Measurements from ENCODE around the gene SIRPA.
A peak's percentile ranks its signal among the peaks of the same experiment; 100 is the strongest.

SIRPA gene

GRCh38 chr20:1928782-1929181, 33.6 kb downstream of the SIRPA start:
- Histone ChIP-seq H4K8ac (ENCODE audit: low read length) (no peak overlapping the region), H2BK120ac (ENCODE audit: low read depth, low read length) (no peak overlapping the region), H3K4me1 (ENCODE audit: control insufficient read depth, insufficient read depth, low read depth, low read length) (peaks cover 18% of the 10 kb centered on the region), H4K91ac (ENCODE audit: low read length) (no peak overlapping the region), H2BK15ac (ENCODE audit: low read depth, poor library complexity, severe bottlenecking) (no peak overlapping the region), H2AK5ac (ENCODE audit: low read length, severe bottlenecking) (peak overlapping the region; percentile 32), H3K27me3 (ENCODE audit: control insufficient read depth in 1 of 2, insufficient read depth in 1 of 2, low read length in 2 of 2) (no peaks in the 10 kb centered on the region), H3K4me2 (ENCODE audit: low read length, poor library complexity, severe bottlenecking) (no peak overlapping the region), H3K9me3 (ENCODE audit: control insufficient read depth, low read length) (no peaks in the 10 kb centered on the region), H2AFZ (ENCODE audit: low read depth, low read length) (no peak overlapping the region), H3K9ac (ENCODE audit: low read length) (no peak overlapping the region), H3K27ac (ENCODE audit: low read length, poor library complexity, severe bottlenecking) (no peak overlapping the region), H3K4ac (ENCODE audit: low read depth in 1 of 2, low read length in 2 of 2) (no peak overlapping the region), H3K18ac (ENCODE audit: low read depth in 1 of 2, low read length in 2 of 2) (peak overlapping the region in 1 of 2 experiments; percentile 14), H3K14ac (ENCODE audit: low read length in 2 of 2) (no peak overlapping the region), H3K23ac (ENCODE audit: low read length in 2 of 2) (no peak overlapping the region), H2BK5ac (ENCODE audit: low read depth, low read length, poor library complexity, severe bottlenecking) (no peak overlapping the region), H3K79me1 (replicated peaks; ENCODE audit: low read length, poor library complexity, severe bottlenecking) (peaks cover 59% of the 10 kb centered on the region), H3K36me3 (ENCODE audit: control insufficient read depth in 1 of 2, insufficient read depth in 2 of 2, low read depth in 1 of 2, low read length in 2 of 2) (peaks cover 61 to 81% of the 10 kb centered on the region in 2 experiments), H3K4me3 (ENCODE audit: insufficient read depth in 1 of 2, low read depth in 1 of 2, low read length in 2 of 2) (no peak overlapping the region), H2BK12ac (ENCODE audit: low read length in 2 of 2) (peak overlapping the region in 1 of 2 experiments; percentile 31)
- peak; percentile 21 for DNase-seq
- WGBS: 94% methylated on average over 7 of the region's 7 CpGs

- Histone ChIP-seq H3K27ac (ENCODE audit: low read length, poor library complexity, severe bottlenecking) (no peak overlapping the region), H3K9me3 (ENCODE audit: control insufficient read depth, low read length) (no peaks in the 10 kb centered on the region), H2BK120ac (ENCODE audit: low read depth, low read length) (no peak overlapping the region), H2BK5ac (ENCODE audit: low read depth, low read length, poor library complexity, severe bottlenecking) (no peak overlapping the region), H3K23ac (ENCODE audit: low read length in 2 of 2) (no peak overlapping the region), H3K4me2 (ENCODE audit: low read length, poor library complexity, severe bottlenecking) (no peak overlapping the region), H3K79me1 (replicated peaks; ENCODE audit: low read length, poor library complexity, severe bottlenecking) (peaks cover 57% of the 10 kb centered on the region), H4K8ac (ENCODE audit: low read length) (no peak overlapping the region), H4K91ac (ENCODE audit: low read length) (no peak overlapping the region), H2AFZ (ENCODE audit: low read depth, low read length) (no peak overlapping the region), H2BK15ac (ENCODE audit: low read depth, poor library complexity, severe bottlenecking) (no peak overlapping the region), H3K36me3 (ENCODE audit: control insufficient read depth in 1 of 2, insufficient read depth in 2 of 2, low read depth in 1 of 2, low read length in 2 of 2) (peaks cover 54 to 75% of the 10 kb centered on the region in 2 experiments), H3K14ac (ENCODE audit: low read length in 2 of 2) (no peak overlapping the region), H2BK12ac (ENCODE audit: low read length in 2 of 2) (peak overlapping the region in 1 of 2 experiments; percentile 11), H3K4me3 (ENCODE audit: insufficient read depth in 1 of 2, low read depth in 1 of 2, low read length in 2 of 2) (no peak overlapping the region), H3K4ac (ENCODE audit: low read depth in 1 of 2, low read length in 2 of 2) (peak overlapping the region in 1 of 2 experiments; percentile 17), H3K9ac (ENCODE audit: low read length) (no peak overlapping the region), H3K4me1 (ENCODE audit: control insufficient read depth, insufficient read depth, low read depth, low read length) (peaks cover 16% of the 10 kb centered on the region), H2AK5ac (ENCODE audit: low read length, severe bottlenecking) (no peak overlapping the region), H3K18ac (ENCODE audit: low read depth in 1 of 2, low read length in 2 of 2) (no peak overlapping the region), H3K27me3 (ENCODE audit: control insufficient read depth in 1 of 2, insufficient read depth in 1 of 2, low read length in 2 of 2) (no peaks in the 10 kb centered on the region)
- DNase-seq: no peak
- 79% methylated on average over 3 of the region's 3 CpGs for WGBS
Observed at GRCh38 chr20:1929460-1929859, 34.3 kb downstream of the SIRPA start.

- H3K9me3 ChIP-seq (ENCODE audit: control insufficient read depth, low read length): no peaks in the 10 kb centered on the region
- no peak overlapping the region for H3K4me2 ChIP-seq (ENCODE audit: low read length, poor library complexity, severe bottlenecking)
- H4K91ac ChIP-seq (ENCODE audit: low read length): no peak overlapping the region
- H3K27me3 ChIP-seq (ENCODE audit: control insufficient read depth in 1 of 2, insufficient read depth in 1 of 2, low read length in 2 of 2): no peaks in the 10 kb centered on the region
- H3K4ac ChIP-seq (ENCODE audit: low read depth in 1 of 2, low read length in 2 of 2): no peak overlapping the region
- H2BK120ac ChIP-seq (ENCODE audit: low read depth, low read length): no peak overlapping the region
- H3K36me3 ChIP-seq (ENCODE audit: control insufficient read depth in 1 of 2, insufficient read depth in 2 of 2, low read depth in 1 of 2, low read length in 2 of 2): peaks cover 47 to 74% of the 10 kb centered on the region in 2 experiments
- H2AFZ ChIP-seq (ENCODE audit: low read depth, low read length): no peak overlapping the region
- no peak overlapping the region for H4K8ac ChIP-seq (ENCODE audit: low read length)
- no peak overlapping the region for H3K23ac ChIP-seq (ENCODE audit: low read length in 2 of 2)
- no peak overlapping the region for H2BK5ac ChIP-seq (ENCODE audit: low read depth, low read length, poor library complexity, severe bottlenecking)
- peaks cover 21% of the 10 kb centered on the region for H3K4me1 ChIP-seq (ENCODE audit: control insufficient read depth, insufficient read depth, low read depth, low read length)
- H2BK15ac ChIP-seq (ENCODE audit: low read depth, poor library complexity, severe bottlenecking): no peak overlapping the region
- no peak overlapping the region for H3K9ac ChIP-seq (ENCODE audit: low read length)
- WGBS: 86% methylated on average over 6 of the region's 6 CpGs
- H3K27ac ChIP-seq (ENCODE audit: low read length, poor library complexity, severe bottlenecking): no peak overlapping the region
- no peak overlapping the region for H3K4me3 ChIP-seq (ENCODE audit: insufficient read depth in 1 of 2, low read depth in 1 of 2, low read length in 2 of 2)
- H2BK12ac ChIP-seq (ENCODE audit: low read length in 2 of 2): no peak overlapping the region
- no peak overlapping the region for H3K14ac ChIP-seq (ENCODE audit: low read length in 2 of 2)
- H3K18ac ChIP-seq (ENCODE audit: low read depth in 1 of 2, low read length in 2 of 2): no peak overlapping the region
- DNase-seq: no peak
- no peak overlapping the region for H2AK5ac ChIP-seq (ENCODE audit: low read length, severe bottlenecking)
- H3K79me1 ChIP-seq (replicated peaks; ENCODE audit: low read length, poor library complexity, severe bottlenecking): peaks cover 52% of the 10 kb centered on the region
Observed at GRCh38 chr20:1930165-1930564, 35.0 kb downstream of the SIRPA start.

GRCh38 chr20:1931830-1932229, 36.6 kb downstream of the SIRPA start:
- no peak overlapping the region for H2BK15ac ChIP-seq (ENCODE audit: low read depth, poor library complexity, severe bottlenecking)
- peaks cover 21% of the 10 kb centered on the region for H3K4me1 ChIP-seq (ENCODE audit: control insufficient read depth, insufficient read depth, low read depth, low read length)
- H4K91ac ChIP-seq (ENCODE audit: low read length): no peak overlapping the region
- H3K4me2 ChIP-seq (ENCODE audit: low read length, poor library complexity, severe bottlenecking): no peak overlapping the region
- no peaks in the 10 kb centered on the region for H3K27me3 ChIP-seq (ENCODE audit: control insufficient read depth in 1 of 2, insufficient read depth in 1 of 2, low read length in 2 of 2)
- no peak overlapping the region for H3K18ac ChIP-seq (ENCODE audit: low read depth in 1 of 2, low read length in 2 of 2)
- H3K27ac ChIP-seq (ENCODE audit: low read length, poor library complexity, severe bottlenecking): no peak overlapping the region
- no peak overlapping the region for H4K8ac ChIP-seq (ENCODE audit: low read length)
- H3K4ac ChIP-seq (ENCODE audit: low read depth in 1 of 2, low read length in 2 of 2): no peak overlapping the region
- no peaks in the 10 kb centered on the region for H3K9me3 ChIP-seq (ENCODE audit: control insufficient read depth, low read length)
- H3K9ac ChIP-seq (ENCODE audit: low read length): no peak overlapping the region
- 95% methylated on average over 5 of the region's 5 CpGs for WGBS
- H2BK12ac ChIP-seq (ENCODE audit: low read length in 2 of 2): no peak overlapping the region
- peaks cover 42% of the 10 kb centered on the region for H3K79me1 ChIP-seq (replicated peaks; ENCODE audit: low read length, poor library complexity, severe bottlenecking)
- H3K14ac ChIP-seq (ENCODE audit: low read length in 2 of 2): no peak overlapping the region
- no peak overlapping the region for H3K23ac ChIP-seq (ENCODE audit: low read length in 2 of 2)
- no peak overlapping the region for H2AK5ac ChIP-seq (ENCODE audit: low read length, severe bottlenecking)
- no peak for DNase-seq
- H3K36me3 ChIP-seq (ENCODE audit: control insufficient read depth in 1 of 2, insufficient read depth in 2 of 2, low read depth in 1 of 2, low read length in 2 of 2): peaks cover 46 to 75% of the 10 kb centered on the region in 2 experiments
- no peak overlapping the region for H2BK120ac ChIP-seq (ENCODE audit: low read depth, low read length)
- no peak overlapping the region for H2AFZ ChIP-seq (ENCODE audit: low read depth, low read length)
- H2BK5ac ChIP-seq (ENCODE audit: low read depth, low read length, poor library complexity, severe bottlenecking): no peak overlapping the region
- H3K4me3 ChIP-seq (ENCODE audit: insufficient read depth in 1 of 2, low read depth in 1 of 2, low read length in 2 of 2): no peak overlapping the region
